Uterus (tissue), 4 donors: ENCODE data around the gene BICD2. TPM values are rescaled to one million over a fixed set of nuclear protein-coding genes. Genes with fewer than 3 reads are reported as not detected.

Experiments
- DNase-seq, 2 donors: peaks; one replicate each; pipeline ENCODE4 v3.0.0-alpha.2; 2019 to 2020
- H3K27ac ChIP-seq, 2 donors: fragments of 200-600 bp; sonication (generic); 1 replicate in 1 of 2; 2 replicates in 1 of 2; pipeline ENCODE4 v1.5.1; 2016 to 2018
- H3K27me3 ChIP-seq, 2 donors: fragments of 200-600 bp; sonication (generic); one replicate each; pipeline ENCODE4 v1.5.1; 2018 to 2019; ENCODE audit warnings: control low read depth in 1 of 2
- H3K36me3 ChIP-seq, 2 donors: fragments of 200-600 bp; sonication (generic); one replicate each; pipeline ENCODE4 v1.5.1; 2019; ENCODE audit warnings: control low read depth in 1 of 2
- H3K4me1 ChIP-seq, 2 donors: fragments of 200-600 bp; sonication (generic); one replicate each; pipeline ENCODE4 v1.5.1; 2018 to 2019; ENCODE audit warnings: control low read depth in 1 of 2
- H3K4me3 ChIP-seq, 2 donors: fragments of 200-600 bp; sonication (generic); 1 replicate in 1 of 2; 2 replicates in 1 of 2; pipeline ENCODE4 v1.5.1; 2018 to 2019; ENCODE audit warnings: mild to moderate bottlenecking in 1 of 2
- H3K9me3 ChIP-seq, 2 donors: fragments of 200-600 bp; sonication (generic); one replicate each; pipeline ENCODE4 v1.5.1; 2019; ENCODE audit warnings: control low read depth in 1 of 2
- CTCF ChIP-seq, 4 experiments: fragments of 200-600 bp in 2 of 4; fragments of 450-650 bp in 2 of 4; sonication (generic) in 2 of 4; IDR thresholded peaks; one replicate each; pipeline ENCODE4 v1.5.1; 2016 to 2019; ENCODE audit warnings: antibody characterized with exemption in 4 of 4, mild to moderate bottlenecking in 2 of 4, moderate library complexity in 1 of 4
- POLR2A ChIP-seq, 2 donors: fragments of 450-650 bp; IDR thresholded peaks; one replicate each; pipeline ENCODE4 v1.6.1; 2016; ENCODE audit warnings: antibody characterized with exemption in 2 of 2, mild to moderate bottlenecking in 1 of 2, moderate library complexity in 1 of 2
- intact Hi-C: fragments of 100-400 bp; cut with DNase I; formaldehyde crosslinking; loops from one replicate; pipeline ENCODE4 v1.15.1; 2023; ENCODE audit warnings: low total_unique reads
- total RNA-seq, 4 donors: library from RNA; depleted of rRNA in 3 of 4; stranded (reverse); fragments of >200 nt in 3 of 4; gene quantifications; one replicate each; pipeline versions ENCODE4 v1.1.0 to v1.2.4, GENCODE V29; 2014 to 2023
- donor health status: DM: yes; HTN: yes; CAD: no.

The BICD2 gene
- total RNA-seq, 4 donors from 2014 or later, result 5.6 to 45.1 (median 22.8) TPM

- Histone ChIP-seq H3K4me3 (no peak overlapping the region), H3K9me3 (no peaks in the 10 kb centered on the region), H3K36me3 (no peaks in the 10 kb centered on the region), H3K27ac (no peak overlapping the region), H3K4me1 (no peaks in the 10 kb centered on the region), H3K27me3 (no peaks in the 10 kb centered on the region)
- intact Hi-C loops, result no loop called here
- TF ChIP-seq POLR2A (IDR thresholded peaks at IDR 0.05) (no peak), CTCF (IDR thresholded peaks at IDR 0.05) (no peak)
- no peak for DNase-seq
Observed at GRCh38 chr9:92730897-92731296, 33.7 kb downstream of the BICD2 start.

- Histone ChIP-seq H3K4me3 (no peak overlapping the region), H3K27me3 (no peaks in the 10 kb centered on the region), H3K9me3 (no peaks in the 10 kb centered on the region), H3K4me1 (no peaks in the 10 kb centered on the region), H3K27ac (no peak overlapping the region), H3K36me3 (no peaks in the 10 kb centered on the region)
- TF ChIP-seq POLR2A (IDR thresholded peaks at IDR 0.05), result no peak
- TF ChIP-seq CTCF (IDR thresholded peaks at IDR 0.05), result no peak
- no peak for DNase-seq
- intact Hi-C loops, result no loop called here
Observed at GRCh38 chr9:92729735-92730155, 34.9 kb downstream of the BICD2 start.

GRCh38 chr9:92728831-92729734, 35.5 kb downstream of the BICD2 start:
- Histone ChIP-seq H3K9me3 (no peaks in the 10 kb centered on the region), H3K27me3 (no peaks in the 10 kb centered on the region), H3K36me3 (no peaks in the 10 kb centered on the region), H3K27ac (no peak overlapping the region), H3K4me3 (no peak overlapping the region), H3K4me1 (no peaks in the 10 kb centered on the region)
- TF ChIP-seq CTCF (IDR thresholded peaks at IDR 0.05) (no peak), POLR2A (IDR thresholded peaks at IDR 0.05) (no peak)
- no peak for DNase-seq
- intact Hi-C loops, result no loop called here

GRCh38 chr9:92727716-92728700, 36.6 kb downstream of the BICD2 start:
- Histone ChIP-seq H3K4me3 (no peak overlapping the region), H3K27ac (no peak overlapping the region), H3K4me1 (no peaks in the 10 kb centered on the region), H3K27me3 (no peaks in the 10 kb centered on the region), H3K9me3 (no peaks in the 10 kb centered on the region), H3K36me3 (no peaks in the 10 kb centered on the region)
- intact Hi-C loops, result no loop called here
- TF ChIP-seq POLR2A (IDR thresholded peaks at IDR 0.05) (no peak), CTCF (IDR thresholded peaks at IDR 0.05) (no peak)
- DNase-seq, result no peak
